Measurements from ENCODE around the gene ILF3. TPM values are rescaled to one million over a fixed set of nuclear protein-coding genes. Genes with fewer than 3 reads are reported as not detected.
A peak's percentile ranks its signal among the peaks of the same experiment; 100 is the strongest.

Gene ILF3
- total RNA-seq, 2 donors from 2014 or later, result 143 to 271 TPM

GRCh38 chr19:10707440-10707839 is 53.3 kb downstream of the ILF3 start:
- Histone ChIP-seq H3K4me1 (no peaks in the 10 kb centered on the region), H3K4me3 (no peak overlapping the region), H3K27me3 (no peaks in the 10 kb centered on the region), H3K9me3 (no peaks in the 10 kb centered on the region), H3K9ac (ENCODE audit: low read depth in 2 of 2, low read length in 2 of 2) (no peak overlapping the region), H3K36me3 (no peaks in the 10 kb centered on the region), H3K27ac (no peak overlapping the region)
- no peak for DNase-seq
- intact Hi-C loops (cut with DNase I), result no loop called here
- TF ChIP-seq, protein P1, sequence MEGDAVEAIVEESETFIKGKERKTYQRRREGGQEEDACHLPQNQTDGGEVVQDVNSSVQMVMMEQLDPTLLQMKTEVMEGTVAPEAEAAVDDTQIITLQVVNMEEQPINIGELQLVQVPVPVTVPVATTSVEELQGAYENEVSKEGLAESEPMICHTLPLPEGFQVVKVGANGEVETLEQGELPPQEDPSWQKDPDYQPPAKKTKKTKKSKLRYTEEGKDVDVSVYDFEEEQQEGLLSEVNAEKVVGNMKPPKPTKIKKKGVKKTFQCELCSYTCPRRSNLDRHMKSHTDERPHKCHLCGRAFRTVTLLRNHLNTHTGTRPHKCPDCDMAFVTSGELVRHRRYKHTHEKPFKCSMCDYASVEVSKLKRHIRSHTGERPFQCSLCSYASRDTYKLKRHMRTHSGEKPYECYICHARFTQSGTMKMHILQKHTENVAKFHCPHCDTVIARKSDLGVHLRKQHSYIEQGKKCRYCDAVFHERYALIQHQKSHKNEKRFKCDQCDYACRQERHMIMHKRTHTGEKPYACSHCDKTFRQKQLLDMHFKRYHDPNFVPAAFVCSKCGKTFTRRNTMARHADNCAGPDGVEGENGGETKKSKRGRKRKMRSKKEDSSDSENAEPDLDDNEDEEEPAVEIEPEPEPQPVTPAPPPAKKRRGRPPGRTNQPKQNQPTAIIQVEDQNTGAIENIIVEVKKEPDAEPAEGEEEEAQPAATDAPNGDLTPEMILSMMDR (IDR thresholded peaks at IDR 0.05), result no peak

GRCh38 chr19:10708291-10708690 is 54.1 kb downstream of the ILF3 start:
- Histone ChIP-seq H3K9me3 (no peaks in the 10 kb centered on the region), H3K4me3 (no peak overlapping the region), H3K9ac (ENCODE audit: low read depth in 2 of 2, low read length in 2 of 2) (no peak overlapping the region), H3K27me3 (no peaks in the 10 kb centered on the region), H3K27ac (no peak overlapping the region), H3K36me3 (no peaks in the 10 kb centered on the region), H3K4me1 (no peaks in the 10 kb centered on the region)
- TF ChIP-seq, protein P1 (IDR thresholded peaks at IDR 0.05), result no peak
- DNase-seq, result no peak
- intact Hi-C loops (cut with DNase I), result no loop called here

- Histone ChIP-seq H3K27me3 (no peaks in the 10 kb centered on the region), H3K9ac (ENCODE audit: low read depth in 2 of 2, low read length in 2 of 2) (peak overlapping the region; percentile 62 to 89), H3K36me3 (no peaks in the 10 kb centered on the region), H3K4me1 (no peaks in the 10 kb centered on the region), H3K9me3 (no peaks in the 10 kb centered on the region), H3K27ac (peak overlapping the region; percentile 73), H3K4me3 (no peak overlapping the region)
- TF ChIP-seq, protein P1 (IDR thresholded peaks at IDR 0.05), result no peak
- intact Hi-C loops (cut with DNase I), result loop anchor here (2.0 kb wide), 1 partner anchor 153 kb away; no protein-coding TSS in a partner anchor
- DNase-seq, result peak; percentile 55
Measured at GRCh38 chr19:10712045-10712444, 57.9 kb downstream of the ILF3 start.

GRCh38 chr19:10712754-10713153 is 58.6 kb downstream of the ILF3 start:
- H3K27ac ChIP-seq, result peak overlapping the region; percentile 73
- TF ChIP-seq, protein P1 (IDR thresholded peaks at IDR 0.05), result no peak
- H3K36me3 ChIP-seq, result no peaks in the 10 kb centered on the region
- peak overlapping the region; percentile 72 to 89 for H3K9ac ChIP-seq (ENCODE audit: low read depth in 2 of 2, low read length in 2 of 2)
- intact Hi-C loops (cut with DNase I), result loop anchor here (2.0 kb wide), 1 partner anchor 152 kb away; no protein-coding TSS in a partner anchor
- no peaks in the 10 kb centered on the region for H3K27me3 ChIP-seq
- no peaks in the 10 kb centered on the region for H3K9me3 ChIP-seq
- DNase-seq, result peak; percentile 83
- H3K4me1 ChIP-seq, result no peaks in the 10 kb centered on the region
- H3K4me3 ChIP-seq, result peak overlapping the region; percentile 20

DNA sequence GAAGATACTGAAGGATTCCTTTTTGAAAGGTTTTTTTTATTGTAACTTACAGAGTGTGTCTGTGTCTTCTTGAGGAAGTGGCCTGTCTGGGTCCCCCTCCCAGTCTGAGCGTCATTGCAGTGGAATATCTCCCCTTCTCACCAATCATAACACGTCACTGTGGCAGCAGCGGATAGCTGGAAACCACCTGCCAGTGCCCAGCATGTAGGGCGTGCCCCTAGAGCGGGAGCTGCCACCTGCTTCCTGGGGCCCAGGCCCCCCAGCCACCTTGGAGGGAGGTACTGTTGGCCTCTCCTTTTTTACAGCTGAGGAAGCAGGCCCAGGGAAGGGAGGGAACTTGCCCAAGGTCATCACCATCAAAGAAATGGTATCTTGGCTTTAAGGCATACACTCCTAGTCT is 59.2 kb downstream of the ILF3 start:
- Histone ChIP-seq H3K4me1 (no peaks in the 10 kb centered on the region), H3K9ac (ENCODE audit: low read depth in 2 of 2, low read length in 2 of 2) (peak overlapping the region; percentile 72 to 89), H3K36me3 (no peaks in the 10 kb centered on the region), H3K4me3 (peak overlapping the region; percentile 20), H3K27ac (peak overlapping the region; percentile 73), H3K9me3 (no peaks in the 10 kb centered on the region), H3K27me3 (no peaks in the 10 kb centered on the region)
- TF ChIP-seq, protein P1 (IDR thresholded peaks at IDR 0.05), result no peak
- DNase-seq, result peak; percentile 85
- intact Hi-C loops (cut with DNase I), result loop anchor here (2.0 kb wide), 1 partner anchor 151 kb away; no protein-coding TSS in a partner anchor
